Amniotic stem cell (primary cell): ENCODE data around the gene CRABP2.

Source experiments
- DNase-seq: peaks from one replicate; lab custom pipeline; 2025; lab: John Stamatoyannopoulos, UW

The CRABP2 gene

DNA sequence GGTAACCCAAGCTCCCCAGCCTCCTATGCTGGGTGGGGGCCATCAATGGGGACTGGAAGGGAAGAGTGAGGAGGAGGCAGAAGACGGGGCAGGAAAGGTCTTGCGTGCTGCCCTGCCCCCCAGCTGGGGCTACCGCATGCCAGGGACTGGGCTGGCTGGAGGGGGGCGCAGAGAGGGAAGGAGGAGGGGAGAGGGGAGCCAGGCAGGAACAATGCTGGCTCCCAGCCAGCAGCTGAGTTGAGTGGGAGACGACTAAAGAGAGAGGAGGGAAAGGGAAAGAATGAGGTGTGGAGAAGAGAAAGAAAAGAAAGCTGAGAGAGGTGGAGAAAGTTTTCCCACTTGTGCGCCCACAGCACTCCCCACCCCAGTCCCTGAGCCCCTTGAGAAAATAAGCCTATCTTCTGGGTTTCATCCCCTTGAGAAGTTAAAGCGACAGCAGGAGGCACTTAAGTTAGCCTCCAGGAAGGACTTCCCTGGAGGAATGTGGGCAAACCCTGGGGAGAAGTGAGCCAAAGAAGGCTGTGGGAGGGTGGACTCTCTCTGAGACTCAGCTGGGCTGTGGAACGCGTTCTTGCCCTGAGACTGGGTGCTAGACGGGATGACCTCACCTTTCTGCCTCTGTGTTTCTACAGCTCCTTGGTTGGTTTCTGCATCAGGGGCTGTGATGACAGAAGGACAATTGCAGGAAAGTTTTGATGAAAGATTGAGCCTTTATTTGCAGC lies 15.3 kb downstream of the CRABP2 start:
- no peak for DNase-seq

DNA sequence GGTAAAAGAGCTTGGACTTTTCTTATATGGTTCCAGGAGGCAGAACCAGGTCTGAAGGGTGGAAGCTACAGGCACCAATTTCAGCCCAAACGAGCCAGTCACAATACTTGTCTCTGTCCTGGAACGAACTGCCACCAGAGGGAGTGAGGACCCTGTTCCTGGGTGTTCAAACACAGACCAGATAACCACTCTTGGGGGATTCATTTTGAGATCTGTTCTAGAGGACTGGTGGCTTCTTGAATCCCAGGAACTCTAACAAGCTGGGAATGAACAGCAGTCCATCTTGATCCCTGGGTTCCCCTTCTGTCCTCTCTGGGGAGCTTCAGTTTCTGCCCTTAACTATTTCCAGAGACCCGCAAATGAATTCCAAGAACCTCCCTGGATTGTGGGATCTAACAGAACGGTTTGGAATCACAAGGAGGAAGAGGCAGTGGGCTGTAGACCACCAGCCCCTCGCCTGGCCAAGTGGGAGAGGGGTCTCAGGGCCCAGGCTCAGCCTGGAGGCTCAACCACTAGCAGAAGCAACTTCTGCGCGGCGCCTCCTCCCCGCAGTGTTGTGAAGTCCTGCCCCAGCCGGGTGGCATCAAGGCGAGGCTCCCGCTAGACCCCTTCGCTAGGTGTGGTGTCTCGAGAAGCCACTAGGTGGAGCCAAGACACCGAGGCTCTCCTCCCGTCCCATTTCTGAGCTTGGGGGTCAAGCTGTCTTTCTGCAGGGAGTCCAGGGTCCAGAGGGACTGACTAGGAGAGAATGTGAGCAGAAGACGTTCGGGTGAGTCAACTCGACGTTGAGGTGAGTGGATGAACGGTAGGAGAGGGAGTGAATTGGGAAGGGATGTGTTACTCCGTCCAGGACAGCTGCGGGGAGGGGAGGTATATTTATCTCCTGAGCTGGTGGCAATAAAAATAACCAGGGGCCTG lies 16.1 kb downstream of the CRABP2 start:
- peak; percentile 68 for DNase-seq

DNA sequence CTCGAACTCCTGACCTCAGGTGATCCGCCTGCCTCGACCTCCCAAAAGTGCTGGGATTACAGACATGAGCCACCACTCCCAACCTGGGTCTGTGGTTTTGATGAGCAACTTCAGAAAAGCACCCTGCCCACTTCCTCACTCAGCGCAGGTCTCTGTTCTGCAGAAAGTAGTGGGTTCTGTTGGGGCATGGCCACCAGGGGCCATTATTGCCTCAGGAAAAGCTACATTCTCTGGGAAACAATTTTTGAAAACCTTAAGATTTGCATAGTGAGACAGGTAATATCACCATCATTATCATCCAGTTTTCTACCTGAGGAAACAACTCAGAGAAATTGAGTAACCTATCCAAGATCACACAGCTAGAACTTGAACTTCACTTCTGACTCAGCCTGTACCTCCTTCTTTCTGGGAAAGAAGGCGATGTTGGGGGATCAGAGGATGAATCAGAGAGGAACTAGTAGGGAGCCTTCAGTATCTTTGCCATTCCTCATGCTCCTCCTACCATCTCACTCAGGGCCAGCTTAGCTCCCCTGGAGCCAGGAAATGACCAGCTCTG lies 21.1 kb downstream of the CRABP2 start:
- no peak for DNase-seq

DNA sequence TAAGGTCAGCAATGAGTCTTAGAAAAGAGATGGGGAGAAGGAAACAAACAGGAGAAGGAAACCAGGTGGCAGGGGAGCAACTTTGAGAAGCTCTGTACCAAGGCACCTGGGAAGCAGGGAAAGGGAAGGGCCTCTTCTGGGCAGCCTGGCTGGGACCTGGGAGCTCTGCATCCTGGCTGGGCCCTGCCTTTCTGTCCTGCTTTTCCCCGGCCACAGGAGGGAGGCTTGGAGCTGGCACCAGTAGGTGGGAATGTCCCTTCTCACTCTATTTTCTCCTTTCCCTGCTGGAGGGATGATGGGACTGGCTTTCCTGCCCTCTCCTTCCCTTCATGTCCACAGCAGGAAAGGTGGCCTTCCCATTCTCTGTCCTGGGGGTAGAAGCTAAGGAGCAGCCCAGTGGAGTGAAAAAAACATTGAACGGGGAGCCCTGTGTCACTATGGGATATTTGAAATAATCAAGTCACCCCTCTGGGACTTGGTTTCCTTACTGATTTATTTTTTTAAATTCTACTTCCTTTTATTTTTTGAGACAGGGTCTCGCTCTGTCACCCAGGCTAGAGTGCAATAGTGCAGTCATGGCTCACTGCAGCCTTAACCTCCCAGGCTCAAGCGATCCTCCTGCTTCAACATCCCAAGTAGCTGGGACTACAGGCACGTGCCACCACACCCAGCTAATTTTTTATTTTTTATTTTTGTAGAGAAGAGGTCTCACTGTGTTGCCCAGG lies 23.1 kb downstream of the CRABP2 start:
- DNase-seq: no peak

DNA sequence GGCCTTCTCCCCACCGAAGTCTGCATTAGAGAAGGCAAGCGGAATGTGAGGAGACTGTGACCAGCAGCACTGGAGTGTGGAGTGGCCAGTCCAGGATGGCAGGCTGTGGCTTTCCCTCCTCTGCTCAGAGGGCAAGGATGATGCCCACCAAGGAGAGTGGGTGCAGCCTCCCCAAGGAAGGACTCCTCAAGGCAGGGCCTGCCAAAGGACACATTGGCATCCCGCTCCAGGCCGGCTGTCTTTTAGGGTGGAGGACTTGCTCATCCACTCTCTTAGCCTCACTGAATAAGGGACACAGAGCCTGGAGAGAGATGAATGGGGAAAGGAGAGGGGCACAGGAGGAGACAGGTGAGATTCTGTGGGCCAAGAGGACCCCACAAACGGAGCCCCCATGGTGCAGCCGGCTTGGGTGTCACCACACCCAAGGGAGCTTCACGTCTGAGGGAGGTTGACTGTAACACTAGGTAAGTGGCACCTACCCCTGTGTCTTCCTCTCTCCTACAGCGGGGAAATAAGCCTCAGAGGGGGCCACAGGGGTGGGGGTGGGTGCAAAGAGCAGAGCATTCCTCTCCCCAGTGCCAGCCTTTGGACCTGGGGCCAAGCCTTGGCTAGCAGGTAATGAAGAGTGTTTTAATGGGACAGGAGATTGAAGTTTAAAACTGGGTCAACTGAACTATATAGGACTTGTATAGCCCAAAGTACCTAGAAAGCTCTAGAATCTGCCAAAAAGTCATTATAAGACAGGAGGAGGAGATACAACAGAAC lies 24.0 kb downstream of the CRABP2 start:
- no peak for DNase-seq

DNA sequence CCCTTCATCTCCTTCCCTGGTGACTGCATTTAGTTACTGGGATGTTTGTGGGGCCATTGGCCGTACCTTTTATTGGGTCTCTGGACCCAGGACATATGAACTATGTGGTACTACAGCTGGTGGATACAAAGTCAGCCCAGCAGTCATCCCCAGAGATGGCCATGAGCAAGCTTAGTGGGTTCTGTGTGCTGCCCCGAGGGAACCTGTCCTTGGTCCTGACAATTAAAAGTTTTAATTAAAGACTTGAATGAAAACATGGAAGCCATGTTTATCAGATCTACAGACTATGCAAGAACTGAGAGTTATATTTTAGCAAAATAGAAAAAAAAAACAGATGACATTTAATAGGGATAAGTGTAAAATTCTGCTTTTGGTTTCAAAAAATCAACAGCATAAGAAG lies 25.3 kb downstream of the CRABP2 start:
- no peak for DNase-seq

DNA sequence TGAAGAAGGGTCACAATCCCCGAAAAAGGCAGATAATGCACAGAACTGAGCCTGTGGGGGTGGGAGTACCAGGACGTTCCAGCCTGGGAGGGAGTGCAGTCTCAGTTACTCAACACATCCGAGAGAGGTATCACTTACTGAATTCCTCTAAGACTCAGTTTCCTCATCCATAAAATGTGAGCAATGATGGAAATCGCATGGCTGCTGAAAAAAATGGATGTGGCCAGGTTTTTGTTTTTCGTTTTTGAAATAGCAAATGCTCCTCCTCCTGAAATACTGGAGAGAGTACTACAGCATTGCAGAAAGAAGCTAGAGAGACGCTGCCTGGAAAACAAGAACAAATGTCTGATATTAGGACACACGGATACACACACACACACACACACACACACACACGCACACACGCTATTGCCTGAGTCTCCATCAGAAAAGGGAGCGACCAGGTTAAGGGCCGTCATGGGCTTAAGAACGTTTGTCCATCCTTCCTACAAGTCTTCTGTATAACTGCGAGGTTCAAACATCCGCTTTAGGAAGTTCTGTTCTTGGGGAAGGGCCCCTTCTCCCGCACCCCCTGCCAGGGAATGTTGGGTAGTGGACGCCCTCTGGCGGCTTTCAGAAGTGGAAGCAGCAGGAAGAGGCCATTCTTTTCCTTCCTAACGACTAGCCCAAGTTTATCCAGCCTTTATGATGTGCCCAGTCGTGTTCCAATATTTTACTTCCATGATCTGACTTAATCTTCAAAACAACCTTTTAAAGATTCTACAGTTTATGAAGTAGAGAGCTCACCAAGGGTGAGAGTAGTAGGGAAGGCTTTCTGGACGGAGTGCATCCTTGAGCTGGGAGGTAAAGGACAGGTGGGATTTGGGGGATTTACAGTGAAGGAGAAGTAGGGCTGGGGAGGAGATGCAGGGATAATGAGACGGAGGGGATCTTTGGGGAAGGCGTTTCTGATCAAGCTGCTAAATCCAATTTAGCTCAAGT lies 27.5 kb downstream of the CRABP2 start:
- no peak for DNase-seq

DNA sequence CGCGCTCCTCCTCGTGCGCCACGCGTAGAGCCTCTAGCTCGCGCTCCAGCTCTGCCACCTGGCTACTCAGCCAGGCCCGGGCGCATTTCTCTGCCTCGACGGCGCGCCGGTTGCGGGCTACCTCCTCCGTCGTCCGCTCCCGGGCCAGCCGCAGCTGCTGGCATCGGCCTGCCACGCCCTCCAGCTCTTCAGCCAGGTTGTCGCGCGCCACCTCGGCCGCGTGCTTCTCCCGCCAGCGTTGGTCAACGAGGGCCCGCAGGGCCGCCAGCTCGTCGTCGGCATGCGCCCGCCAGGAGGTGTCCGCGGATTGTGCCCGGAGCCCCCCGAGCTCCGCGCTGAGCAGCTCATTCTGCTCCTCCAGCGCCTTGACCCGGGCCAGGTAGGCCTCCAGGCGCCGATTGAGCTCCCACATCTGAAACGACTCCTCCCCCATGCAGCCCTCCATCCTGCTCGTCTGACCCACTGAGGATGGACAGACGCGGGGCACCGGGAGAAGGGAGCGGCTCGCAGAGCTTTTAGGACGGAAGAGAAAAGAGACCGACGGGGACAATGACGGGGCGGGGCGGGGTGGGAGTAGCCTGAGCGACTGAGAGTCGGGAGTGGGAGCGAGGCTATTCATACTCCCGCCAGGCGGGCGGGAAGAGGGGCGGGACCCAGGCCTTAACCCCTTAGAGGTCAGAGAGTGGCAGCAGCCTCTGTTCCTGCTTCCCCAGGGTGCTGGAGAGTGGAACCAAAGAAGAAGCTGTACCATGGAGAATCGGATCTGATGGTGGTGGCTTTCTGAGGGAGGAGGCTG lies 28.4 kb downstream of the CRABP2 start, which contains the start of gene NES:
NES (minus strand) TSS at position 588 of the 796 bp plus-strand sequence; CDS start at position 445, 143 bp downstream.
- DNase-seq: no peak

DNA sequence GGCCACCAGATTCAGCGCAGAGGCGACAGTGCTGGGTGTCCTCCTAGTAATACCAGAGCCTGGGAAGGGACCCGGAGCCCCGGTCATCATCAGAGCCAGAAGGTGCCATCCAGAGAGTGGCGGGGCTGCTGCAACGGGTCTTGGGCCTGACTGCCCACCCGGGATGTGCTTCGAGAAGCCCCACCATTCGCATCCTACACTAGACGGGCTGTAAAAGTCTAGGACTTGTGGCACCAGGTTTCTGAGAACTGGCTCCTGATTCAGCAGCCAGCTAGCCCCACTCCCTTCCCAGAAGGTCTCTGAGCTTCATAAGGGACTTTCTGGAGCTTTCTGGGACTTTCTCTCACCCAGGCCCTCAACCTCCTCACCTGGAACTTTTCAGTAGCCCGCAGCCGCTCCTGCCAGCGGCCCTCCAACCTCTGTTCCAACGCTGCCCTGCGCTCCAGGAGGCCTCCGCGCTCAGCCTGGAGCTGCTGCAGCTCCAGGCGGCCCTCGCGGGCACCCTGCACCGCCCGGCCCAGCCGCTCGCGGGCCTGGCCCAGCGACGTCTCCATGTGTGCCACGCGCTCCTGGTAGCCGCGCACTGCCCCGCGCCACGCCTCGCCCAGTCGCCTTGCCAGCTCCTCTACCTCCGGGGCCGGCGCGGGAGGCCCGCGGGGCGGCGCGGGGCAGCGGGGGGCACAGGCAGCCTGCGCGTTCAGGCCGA lies 29.1 kb downstream of the CRABP2 start:
- DNase-seq: no peak

DNA sequence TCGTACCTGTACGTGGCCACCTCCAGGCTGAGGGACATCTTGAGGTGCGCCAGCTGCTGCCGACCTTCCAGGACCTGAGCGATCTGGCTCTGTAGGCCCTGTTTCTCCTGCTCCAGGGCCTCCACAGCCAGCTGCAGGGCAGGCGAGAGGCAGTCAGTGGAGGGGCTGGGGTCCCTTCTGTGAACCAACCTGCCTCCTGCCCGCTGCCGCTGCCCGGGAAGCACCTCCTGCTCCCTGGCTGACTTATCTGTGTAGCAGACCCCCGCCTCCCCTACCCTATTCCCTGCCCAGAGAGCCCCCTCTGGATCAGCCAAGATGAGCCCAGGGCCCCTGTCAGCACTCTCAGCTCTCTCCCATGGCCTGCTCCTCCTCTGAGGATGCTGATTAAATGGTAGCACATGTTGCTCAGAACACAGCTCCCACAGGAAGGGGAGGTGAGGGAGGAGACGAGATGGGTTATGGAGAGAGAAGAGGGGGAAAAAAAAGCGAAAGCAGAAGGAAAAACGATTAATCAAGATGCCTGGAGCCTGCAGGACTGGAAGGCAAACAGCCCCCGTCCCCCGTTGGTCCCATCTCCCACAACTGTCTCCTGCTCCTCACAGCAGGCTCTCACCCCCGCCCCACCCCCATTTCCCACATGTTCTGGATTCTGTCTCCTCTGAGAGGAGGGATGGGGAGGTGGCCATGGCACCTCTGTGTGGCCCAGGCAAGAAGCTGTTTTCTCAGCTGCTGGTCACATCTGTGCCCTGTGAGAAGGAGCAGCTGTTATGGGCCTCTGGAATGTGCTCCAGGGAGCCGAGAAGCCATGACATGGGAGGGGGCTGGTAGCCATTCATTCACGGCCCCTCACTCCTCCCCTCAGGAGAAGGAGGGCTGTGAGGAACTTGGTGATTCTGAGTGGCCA lies 29.9 kb downstream of the CRABP2 start:
- DNase-seq: no peak

DNA sequence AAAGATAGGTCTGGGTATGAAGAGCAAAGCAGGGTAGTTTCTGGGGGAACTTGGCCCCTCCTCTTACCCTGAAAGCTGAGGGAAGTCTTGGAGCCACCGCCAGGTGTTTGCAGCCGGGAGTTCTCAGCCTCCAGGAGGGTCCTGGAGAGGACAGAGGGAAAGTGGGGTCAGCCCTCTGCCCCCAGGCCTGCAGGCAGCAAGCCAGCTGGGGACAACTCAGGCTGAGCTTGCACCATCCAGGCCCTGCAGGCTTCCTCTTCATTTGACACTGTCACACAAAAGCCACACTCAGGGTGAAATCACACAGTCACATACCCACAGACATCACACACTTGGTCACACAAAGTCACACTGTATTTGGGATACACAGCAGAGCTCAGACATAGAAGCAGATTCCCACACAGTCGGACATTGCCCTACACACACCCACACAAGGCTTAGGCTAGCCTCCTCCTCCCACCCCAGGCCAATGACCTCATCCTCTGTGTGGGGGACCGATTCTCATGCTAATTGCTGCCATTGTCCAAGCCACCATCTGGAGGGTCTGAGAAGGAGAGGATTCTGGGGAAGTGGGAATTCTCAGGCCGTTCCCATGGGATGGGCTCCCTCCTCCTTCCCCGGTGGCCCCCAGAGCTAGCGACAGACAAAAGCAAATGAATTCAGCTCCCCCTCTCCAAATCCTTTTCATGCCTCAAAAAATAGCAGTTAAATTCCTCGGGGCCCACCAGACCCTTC lies 31.8 kb downstream of the CRABP2 start:
- no peak for DNase-seq

DNA sequence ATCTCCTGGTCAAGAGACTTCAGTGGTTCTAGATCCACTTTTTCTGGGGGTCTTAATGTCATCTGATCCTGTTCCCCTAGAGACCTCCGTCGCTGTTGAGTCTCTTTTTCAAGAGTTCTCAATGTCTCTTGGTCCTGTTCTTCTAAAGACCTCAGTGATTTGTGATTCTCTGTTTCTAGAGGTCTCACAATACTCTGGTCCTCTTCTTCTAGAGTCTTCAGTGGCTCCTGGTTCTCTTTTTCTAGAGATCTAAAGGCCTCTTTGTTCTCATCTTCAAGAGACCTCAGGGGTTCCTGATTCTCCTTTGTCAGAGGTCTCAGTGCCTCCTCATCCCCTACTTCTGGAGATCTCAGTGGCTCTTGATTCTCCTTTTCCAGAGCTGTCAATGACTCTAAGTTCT lies 33.6 kb downstream of the CRABP2 start:
- DNase-seq: no peak

DNA sequence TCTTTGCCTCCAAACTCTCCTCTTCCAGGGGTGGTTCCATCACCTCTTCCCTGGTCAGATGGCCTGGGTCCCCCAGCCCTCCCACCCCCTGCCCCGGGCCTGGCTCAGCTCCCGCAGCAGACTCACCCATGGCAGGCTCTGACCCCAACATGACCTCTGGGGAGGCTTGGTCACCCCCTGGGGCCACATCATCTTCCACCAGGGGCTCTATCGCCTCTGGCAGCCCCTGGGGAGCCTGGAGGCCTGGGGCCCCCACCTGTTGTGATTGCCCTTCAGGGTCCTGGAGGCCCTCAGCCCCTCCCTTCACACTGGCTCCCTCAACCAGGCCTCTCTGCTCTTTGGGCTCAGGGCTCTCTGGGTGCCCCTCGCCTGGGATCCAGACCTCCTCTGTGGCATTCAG lies 34.6 kb downstream of the CRABP2 start:
- no peak for DNase-seq

DNA sequence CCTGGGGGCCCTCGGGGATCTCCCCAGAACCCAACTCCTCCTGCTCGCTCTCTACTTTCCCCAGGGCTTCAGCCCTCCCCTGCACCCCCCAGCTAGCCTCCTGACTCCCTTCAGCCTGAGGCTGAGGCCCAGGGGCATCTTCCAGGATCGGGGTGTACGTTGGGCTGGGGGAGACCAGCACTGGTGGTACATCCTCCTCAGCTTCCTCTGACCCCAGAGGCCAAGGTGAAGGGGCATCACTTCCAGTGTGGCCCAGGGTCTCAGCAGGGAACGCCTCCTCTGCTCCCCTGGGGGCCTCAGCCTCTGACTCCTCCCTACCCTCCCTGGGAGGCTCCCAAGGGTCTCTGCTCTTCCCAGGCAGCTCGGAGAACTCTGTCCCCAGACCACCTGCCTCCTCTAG lies 35.0 kb downstream of the CRABP2 start:
- no peak for DNase-seq

DNA sequence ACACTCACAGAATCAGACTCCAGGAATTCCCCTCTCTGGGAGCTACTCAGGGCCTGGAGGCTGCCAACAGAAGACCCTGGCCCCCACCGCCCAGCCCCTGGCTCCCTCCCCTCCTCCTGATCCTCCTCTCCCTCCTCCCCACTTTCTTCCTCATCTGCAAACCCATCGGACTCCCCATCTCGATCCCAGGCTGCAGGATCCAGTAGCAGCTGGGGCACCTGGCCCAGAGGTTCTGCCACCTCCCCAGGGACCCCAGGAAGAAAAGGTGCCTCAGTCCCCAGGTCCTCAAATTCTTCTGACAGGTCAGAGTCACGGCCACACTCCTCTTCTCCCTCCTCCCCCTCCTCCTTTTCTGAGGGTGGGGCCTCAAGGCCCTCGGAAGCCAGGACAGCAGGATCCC lies 35.6 kb downstream of the CRABP2 start:
- DNase-seq: no peak

DNA sequence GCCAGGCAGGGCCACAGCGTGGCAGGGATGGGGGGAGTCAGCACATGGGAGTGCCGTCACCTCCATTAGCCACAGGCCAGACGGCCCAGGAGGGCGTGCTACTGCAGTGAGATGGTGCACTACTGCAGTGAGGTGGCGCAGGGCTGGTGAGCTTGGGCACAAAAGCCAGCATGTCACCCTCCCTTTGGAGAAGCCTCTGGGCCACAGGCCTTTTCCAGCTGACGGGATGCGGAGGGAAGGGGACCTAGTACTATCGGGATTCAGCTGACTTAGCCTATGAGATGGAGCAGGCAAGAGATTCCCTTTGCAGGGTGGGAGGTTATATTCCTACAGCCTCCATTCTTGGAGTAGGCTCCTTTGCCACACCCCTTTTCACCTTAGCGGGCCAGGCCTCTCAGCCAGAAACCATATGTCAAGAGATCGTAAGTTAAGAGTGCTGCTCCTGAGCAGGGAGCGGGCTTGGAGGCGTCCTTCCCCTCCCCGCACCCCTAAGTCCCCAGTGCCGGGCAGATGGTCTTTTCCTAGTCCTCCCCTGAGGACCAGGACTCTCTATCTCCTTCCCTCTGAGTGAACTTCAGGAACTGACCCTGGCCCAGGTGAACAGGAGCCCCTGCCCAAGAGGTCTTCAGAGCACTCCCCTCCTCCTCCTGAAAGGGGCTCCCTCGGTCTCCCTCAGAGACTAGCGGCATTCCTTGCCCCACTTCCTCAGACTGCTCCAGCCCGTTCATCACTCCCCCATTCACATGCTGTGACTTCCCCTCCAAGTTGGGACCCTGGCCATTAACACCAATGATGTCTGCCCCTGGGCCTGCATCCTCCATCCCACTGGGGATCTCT lies 36.4 kb downstream of the CRABP2 start:
- no peak for DNase-seq
